GM12878 (cell line): ENCODE measurements around the gene SNRNP200. TPM values are rescaled to one million over a fixed set of nuclear protein-coding genes. Genes with fewer than 3 reads are reported as not detected.

Experiments
- ATAC-seq: fragments of 200-7000 bp; cut with Tn5 transposase; 3 replicates; pipeline ENCODE4 v1.9.1; 2020; ENCODE audit warnings: mild to moderate bottlenecking, moderate library complexity
- BruUV-seq: library from RNA; stranded (reverse); fragments of 400-500 nt; replicated peaks from 2 replicates; lab custom pipeline; 2021; lab: Mats Ljungman, UMichigan
- CTCF ChIA-PET: fragments of 300-600 bp; sonication (Branson Sonifier 250); formaldehyde crosslinking; extraction: SDS; loops from one replicate; lab custom pipeline; 2021; ENCODE audit warnings: inconsistent platforms; lab: Yijun Ruan, JAX
- POLR2A ChIA-PET: fragments of 350-600 bp; formaldehyde crosslinking; extraction: SDS; loops from one replicate; lab custom pipeline; 2021; ENCODE audit warnings: inconsistent platforms; lab: Charles Lee
- RAD21 ChIA-PET: fragments of 300-600 bp; sonication (Branson Sonifier 250); formaldehyde crosslinking; loops from one replicate; lab custom pipeline; 2023; ENCODE audit warnings: antibody characterized with exemption; ENCODE audit not compliant: unreplicated experiment; lab: Charles Lee
- SMC1A ChIA-PET: fragments of 300-600 bp; sonication (Branson Sonifier 250); formaldehyde crosslinking; loops from one replicate; lab custom pipeline; 2023; ENCODE audit not compliant: unreplicated experiment, uncharacterized antibody; lab: Charles Lee
- DNase-seq: peaks from one replicate; pipeline ENCODE4 v3.0.0-alpha.2; 2011; ENCODE audit warnings: low read depth, low spot score
- FAIRE-seq: peaks from 3 replicates; lab custom pipeline; 2011; peaks lifted over from hg19 to GRCh38; lab: Jason Lieb, UNC
- H2AFZ ChIP-seq: 2 replicates; pipeline ENCODE4 v1.6.0; 2011; ENCODE audit warnings: low read depth, low read length, control low read depth; ENCODE audit not compliant: control insufficient read depth
- H3K27ac ChIP-seq: 2 replicates; pipeline ENCODE4 v1.5.1; 2011; ENCODE audit warnings: control low read depth; ENCODE audit not compliant: control insufficient read depth, insufficient read depth
- H3K27me3 ChIP-seq, 2 experiments: replicated peaks in 1 of 2; 2 replicates each; pipeline versions ENCODE4 v1.6.0 to v1.6.1; 2011; ENCODE audit warnings: low read length in 1 of 2; ENCODE audit not compliant: control insufficient read depth in 2 of 2, insufficient read depth in 2 of 2
- H3K36me3 ChIP-seq, 2 experiments: 2 replicates each; pipeline ENCODE4 v1.5.1; 2011; ENCODE audit warnings: low read length in 1 of 2; ENCODE audit not compliant: control insufficient read depth in 2 of 2, insufficient read depth in 2 of 2
- H3K4me1 ChIP-seq: 2 replicates; pipeline ENCODE4 v1.6.1; 2011; ENCODE audit warnings: mild to moderate bottlenecking, low read length, moderate library complexity, mixed read lengths; ENCODE audit not compliant: control insufficient read depth, insufficient read depth
- H3K4me2 ChIP-seq: 2 replicates; pipeline ENCODE4 v1.6.0; 2011; ENCODE audit warnings: control low read depth; ENCODE audit not compliant: control insufficient read depth, insufficient read depth
- H3K4me3 ChIP-seq: fragments of 200-600 bp; sonication (generic); 2 replicates; pipeline ENCODE4 v1.5.1; 2016
- H3K79me2 ChIP-seq: 2 replicates; pipeline ENCODE4 v1.6.0; 2011; ENCODE audit warnings: low read length; ENCODE audit not compliant: control insufficient read depth, insufficient read depth
- H3K9ac ChIP-seq: 2 replicates; pipeline ENCODE4 v1.8.0; 2011; ENCODE audit warnings: low read length, control low read depth, mixed read lengths; ENCODE audit not compliant: control insufficient read depth, insufficient read depth
- H3K9me3 ChIP-seq: replicated peaks from 3 replicates; pipeline ENCODE4 v1.5.1; 2011; ENCODE audit warnings: mild to moderate bottlenecking, low read length; ENCODE audit not compliant: control insufficient read depth, insufficient read depth
- H4K20me1 ChIP-seq: 2 replicates; pipeline ENCODE4 v1.6.0; 2011; ENCODE audit not compliant: control insufficient read depth, insufficient read depth
- CBX3 ChIP-seq: fragments of 200-600 bp; sonication (generic); IDR thresholded peaks from 2 replicates; pipeline ENCODE4 v1.6.1; 2016; ENCODE audit warnings: low read depth, borderline replicate concordance
- EZH2 ChIP-seq: IDR thresholded peaks from 2 replicates; pipeline ENCODE4 v1.6.1; 2012; ENCODE audit warnings: low read depth, mild to moderate bottlenecking, control low read depth, inconsistent platforms, low read length, borderline replicate concordance; ENCODE audit not compliant: control insufficient read depth
- HDAC6 ChIP-seq: fragments of 200-600 bp; sonication (generic); IDR thresholded peaks from one replicate; pipeline ENCODE4 v1.8.0; 2017; ENCODE audit warnings: antibody characterized with exemption; ENCODE audit not compliant: unreplicated experiment
- KLF5 ChIP-seq: fragments of 450-650 bp; IDR thresholded peaks from 2 replicates; pipeline ENCODE4 v1.6.1; 2014; ENCODE audit warnings: mild to moderate bottlenecking; ENCODE audit not compliant: partially characterized antibody
- NFXL1 ChIP-seq: fragments of 450-650 bp; IDR thresholded peaks from 2 replicates; pipeline ENCODE4 v1.6.1; 2017; ENCODE audit warnings: antibody characterized with exemption, mild to moderate bottlenecking, borderline replicate concordance
- RUNX3 ChIP-seq: IDR thresholded peaks from 2 replicates; pipeline ENCODE4 v1.6.1; 2012; ENCODE audit warnings: low read length, inconsistent platforms
- SUZ12 ChIP-seq: fragments of 200-600 bp; sonication (generic); IDR thresholded peaks from one replicate; pipeline ENCODE4 v1.6.1; 2018; ENCODE audit warnings: antibody characterized with exemption, mild to moderate bottlenecking; ENCODE audit not compliant: unreplicated experiment
- TBL1XR1 ChIP-seq: IDR thresholded peaks from 2 replicates; pipeline ENCODE4 v1.6.1; 2012; ENCODE audit warnings: low read depth, low read length, improper control_type of control experiment
- WGBS: methylation state at CpG from one replicate; pipeline ENCODE4 v1.1.6; 2016; ENCODE audit warnings: low lambda C conversion rate; ENCODE audit not compliant: insufficient replicate concordance, insufficient coverage; ENCODE audit errors: missing lambda C conversion rate; 5-methylcytosine and 5-hydroxymethylcytosine counted together
- in situ Hi-C: fragments of 300-500 bp; cut with MboI; formaldehyde crosslinking; loops from 9 replicates; pipeline ENCODE4 v1.14.3; 2018; ENCODE audit warnings: mixed read lengths
- intact Hi-C: fragments of 100-400 bp; cut with micrococcal nuclease; formaldehyde crosslinking; loops from one replicate; pipeline ENCODE4 v1.14.2; 2022; ENCODE audit not compliant: unreplicated experiment
- polyA plus RNA-seq, 11 experiments: library from polyadenylated mRNA; depleted of rRNA in 4 of 11; unstranded in 6 of 11; stranded (reverse) in 5 of 11; fragments of >200 nt; fragmentation: Nextera tagmentation in 4 of 11; fragmentation: Illumina TruSeq in 1 of 11; extraction: Ambion mirVana in 4 of 11; extraction: Trizol in 1 of 11; gene quantifications; 1 replicate in 1 of 11; 2 replicates in 10 of 11; pipeline versions ENCODE4 v1.2.1 to v1.2.3, GENCODE V29; 2011 to 2016; ENCODE audit warnings: inconsistent platforms in 2 of 11, missing spikeins in 2 of 11, low read depth in 1 of 11
- total RNA-seq, 4 experiments: library from RNA; depleted of rRNA in 3 of 4; stranded (reverse); fragments of >200 nt in 3 of 4; fragmentation: Illumina TruSeq in 1 of 4; extraction: Trizol in 1 of 4; gene quantifications; 2 replicates each; pipeline versions ENCODE4 v1.2.1 to v1.2.3, GENCODE V29; 2013 to 2021
- TF ChIP-seq, protein P1 (sequence below): IDR thresholded peaks from 2 replicates; pipeline ENCODE4 v1.6.1; 2011; ENCODE audit warnings: low read depth, mild to moderate bottlenecking, low read length, moderate library complexity, borderline replicate concordance; ENCODE audit errors: extremely low read depth
- TF ChIP-seq, protein P2 (sequence below): IDR thresholded peaks from 2 replicates; pipeline ENCODE4 v1.6.1; 2011; ENCODE audit warnings: mild to moderate bottlenecking, low read depth, low read length, moderate library complexity; ENCODE audit not compliant: insufficient replicate concordance
- TF ChIP-seq, protein P3 (sequence below): fragments of 150-350 bp; IDR thresholded peaks from 2 replicates; pipeline ENCODE4 v1.6.1; 2016; ENCODE audit warnings: low read depth, low read length

Gene SNRNP200
- total and polyA plus RNA-seq, 10 of the 15 experiments (the other 5 are each of a cell fraction or from before 2014, with no cell fraction given): 59.2 to 176 (median 106) TPM

DNA sequence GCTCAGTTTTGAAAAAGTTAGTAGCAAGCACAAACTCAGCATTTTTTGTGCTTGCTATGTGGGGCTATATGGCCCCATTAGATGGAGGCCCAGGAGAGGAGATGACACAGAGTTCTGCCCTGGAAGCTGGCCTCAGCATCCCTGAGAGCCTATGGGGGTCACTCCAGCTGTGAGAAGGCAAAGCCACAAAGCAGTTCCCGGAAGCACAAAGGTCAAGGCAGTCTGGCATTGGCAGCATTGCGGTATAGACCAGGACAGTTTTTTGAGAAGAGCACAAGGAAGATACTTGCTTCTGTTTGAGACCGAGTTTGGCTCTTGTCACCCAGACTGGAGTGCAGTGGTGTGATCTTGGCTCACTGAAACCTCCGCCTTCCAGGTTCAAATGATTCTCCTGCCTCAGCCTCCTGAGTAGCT lies 12.2 kb upstream of the SNRNP200 start:
- Histone ChIP-seq H4K20me1 (no peaks in the 10 kb centered on the region), H2AFZ (no peak overlapping the region), H3K4me3 (no peak overlapping the region), H3K36me3 (no peaks in the 10 kb centered on the region), H3K79me2 (peaks cover 22% of the 10 kb centered on the region), H3K27ac (no peak overlapping the region), H3K27me3 (no peaks in the 10 kb centered on the region), H3K4me2 (no peak overlapping the region; the same call in 1 of the 2 replicates), H3K9me3 (no peaks in the 10 kb centered on the region), H3K9ac (no peak overlapping the region), H3K4me1 (peaks cover 17% of the 10 kb centered on the region)
- TF ChIP-seq TBL1XR1 (no peak), CBX3 (no peak), KLF5 (no peak), NFXL1 (no peak)
- TF ChIP-seq, protein P1, sequence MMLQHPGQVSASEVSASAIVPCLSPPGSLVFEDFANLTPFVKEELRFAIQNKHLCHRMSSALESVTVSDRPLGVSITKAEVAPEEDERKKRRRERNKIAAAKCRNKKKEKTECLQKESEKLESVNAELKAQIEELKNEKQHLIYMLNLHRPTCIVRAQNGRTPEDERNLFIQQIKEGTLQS: no peak
- ATAC-seq (no peak), FAIRE-seq (no peak), DNase-seq (no peak)
- WGBS: 94% methylated on average over 4 of the region's 4 CpGs
- in situ Hi-C loops (no loop called here), intact Hi-C loops (no loop called here)
- SMC1A ChIA-PET: interaction anchor here (13.4 kb wide), 1 partner anchor 20 kb away, joined by 231 read pairs; the partner anchor contains the start of gene NCAPH
- POLR2A ChIA-PET: interaction anchor here (3.2 kb wide), 1 partner anchor 18 kb away, joined by 15 read pairs; the partner anchor contains the start of gene NCAPH
- RAD21 ChIA-PET: interaction anchor here (4.7 kb wide), 1 partner anchor 12 kb away, joined by 30 read pairs; the partner anchor contains the start of gene SNRNP200
- CTCF ChIA-PET: no interaction called here
- no TSS peak for BruUV-seq

DNA sequence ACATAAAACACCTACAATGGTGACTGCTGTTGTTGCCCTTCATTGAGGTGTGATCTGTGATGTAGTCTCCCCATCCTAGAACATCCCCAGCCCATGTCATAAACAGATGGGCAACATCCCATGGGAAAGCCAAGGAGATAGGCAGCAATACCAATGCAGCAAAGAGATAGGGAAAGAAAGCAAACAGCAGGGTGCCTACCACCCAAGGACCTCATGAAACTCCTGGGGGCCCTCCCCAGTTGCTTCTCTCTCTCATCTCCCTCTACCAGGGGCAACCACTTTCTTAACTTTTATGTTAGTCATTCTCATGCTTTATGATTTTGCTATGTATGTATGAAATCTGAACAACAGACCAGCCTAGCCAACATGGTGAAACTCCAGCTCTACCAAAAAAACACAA lies 11.7 kb upstream of the SNRNP200 start:
- BruUV-seq: no TSS peak
- Histone ChIP-seq H2AFZ (no peak overlapping the region), H3K79me2 (peaks cover 22% of the 10 kb centered on the region), H3K9ac (no peak overlapping the region), H3K4me2 (peak overlapping the region; percentile 59), H3K27me3 (no peaks in the 10 kb centered on the region), H3K4me3 (no peak overlapping the region), H3K4me1 (peaks cover 16% of the 10 kb centered on the region), H3K27ac (peak overlapping the region; percentile 13; the same call in 1 of the 2 replicates), H4K20me1 (no peaks in the 10 kb centered on the region), H3K9me3 (no peaks in the 10 kb centered on the region), H3K36me3 (no peaks in the 10 kb centered on the region)
- intact Hi-C loops: no loop called here
- ChIA-PET SMC1A (interaction anchor here (13.4 kb wide), 1 partner anchor 21 kb away, joined by 231 read pairs; the partner anchor contains the start of gene NCAPH), RAD21 (no interaction called here), POLR2A (interaction anchor here (3.2 kb wide), 1 partner anchor 19 kb away, joined by 15 read pairs; the partner anchor contains the start of gene NCAPH), CTCF (interaction anchor here (1.3 kb wide), 1 partner anchor 27 kb away, joined by 5 read pairs; no protein-coding TSS in a partner anchor)
- in situ Hi-C loops: no loop called here
- ATAC-seq (no peak), FAIRE-seq (no peak), DNase-seq (no peak)
- TF ChIP-seq EZH2 (no peak), SUZ12 (no peak), HDAC6 (no peak), RUNX3 (no peak)
- TF ChIP-seq, protein P2, sequence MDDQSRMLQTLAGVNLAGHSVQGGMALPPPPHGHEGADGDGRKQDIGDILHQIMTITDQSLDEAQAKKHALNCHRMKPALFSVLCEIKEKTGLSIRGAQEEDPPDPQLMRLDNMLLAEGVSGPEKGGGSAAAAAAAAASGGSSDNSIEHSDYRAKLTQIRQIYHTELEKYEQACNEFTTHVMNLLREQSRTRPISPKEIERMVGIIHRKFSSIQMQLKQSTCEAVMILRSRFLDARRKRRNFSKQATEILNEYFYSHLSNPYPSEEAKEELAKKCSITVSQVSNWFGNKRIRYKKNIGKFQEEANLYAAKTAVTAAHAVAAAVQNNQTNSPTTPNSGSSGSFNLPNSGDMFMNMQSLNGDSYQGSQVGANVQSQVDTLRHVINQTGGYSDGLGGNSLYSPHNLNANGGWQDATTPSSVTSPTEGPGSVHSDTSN: no peak
- TF ChIP-seq, protein P3, sequence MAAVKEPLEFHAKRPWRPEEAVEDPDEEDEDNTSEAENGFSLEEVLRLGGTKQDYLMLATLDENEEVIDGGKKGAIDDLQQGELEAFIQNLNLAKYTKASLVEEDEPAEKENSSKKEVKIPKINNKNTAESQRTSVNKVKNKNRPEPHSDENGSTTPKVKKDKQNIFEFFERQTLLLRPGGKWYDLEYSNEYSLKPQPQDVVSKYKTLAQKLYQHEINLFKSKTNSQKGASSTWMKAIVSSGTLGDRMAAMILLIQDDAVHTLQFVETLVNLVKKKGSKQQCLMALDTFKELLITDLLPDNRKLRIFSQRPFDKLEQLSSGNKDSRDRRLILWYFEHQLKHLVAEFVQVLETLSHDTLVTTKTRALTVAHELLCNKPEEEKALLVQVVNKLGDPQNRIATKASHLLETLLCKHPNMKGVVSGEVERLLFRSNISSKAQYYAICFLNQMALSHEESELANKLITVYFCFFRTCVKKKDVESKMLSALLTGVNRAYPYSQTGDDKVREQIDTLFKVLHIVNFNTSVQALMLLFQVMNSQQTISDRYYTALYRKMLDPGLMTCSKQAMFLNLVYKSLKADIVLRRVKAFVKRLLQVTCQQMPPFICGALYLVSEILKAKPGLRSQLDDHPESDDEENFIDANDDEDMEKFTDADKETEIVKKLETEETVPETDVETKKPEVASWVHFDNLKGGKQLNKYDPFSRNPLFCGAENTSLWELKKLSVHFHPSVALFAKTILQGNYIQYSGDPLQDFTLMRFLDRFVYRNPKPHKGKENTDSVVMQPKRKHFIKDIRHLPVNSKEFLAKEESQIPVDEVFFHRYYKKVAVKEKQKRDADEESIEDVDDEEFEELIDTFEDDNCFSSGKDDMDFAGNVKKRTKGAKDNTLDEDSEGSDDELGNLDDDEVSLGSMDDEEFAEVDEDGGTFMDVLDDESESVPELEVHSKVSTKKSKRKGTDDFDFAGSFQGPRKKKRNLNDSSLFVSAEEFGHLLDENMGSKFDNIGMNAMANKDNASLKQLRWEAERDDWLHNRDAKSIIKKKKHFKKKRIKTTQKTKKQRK: no peak
